Body of pancreas (tissue), 4 donors: ENCODE measurements around the gene WNK1.

ENCODE experiments used
- CTCF ChIP-seq, 7 experiments: fragments of 450-650 bp in 4 of 7; fragments of 200-600 bp in 3 of 7; sonication (generic) in 3 of 7; IDR thresholded peaks; one replicate each; pipeline ENCODE4 v1.5.1; 2016 to 2019; ENCODE audit warnings: antibody characterized with exemption in 7 of 7
- POLR2A ChIP-seq, 3 donors: fragments of 450-650 bp; IDR thresholded peaks; one replicate each; pipeline ENCODE4 v1.6.1; 2016; ENCODE audit warnings: antibody characterized with exemption in 3 of 3, mild to moderate bottlenecking in 2 of 3

DNA sequence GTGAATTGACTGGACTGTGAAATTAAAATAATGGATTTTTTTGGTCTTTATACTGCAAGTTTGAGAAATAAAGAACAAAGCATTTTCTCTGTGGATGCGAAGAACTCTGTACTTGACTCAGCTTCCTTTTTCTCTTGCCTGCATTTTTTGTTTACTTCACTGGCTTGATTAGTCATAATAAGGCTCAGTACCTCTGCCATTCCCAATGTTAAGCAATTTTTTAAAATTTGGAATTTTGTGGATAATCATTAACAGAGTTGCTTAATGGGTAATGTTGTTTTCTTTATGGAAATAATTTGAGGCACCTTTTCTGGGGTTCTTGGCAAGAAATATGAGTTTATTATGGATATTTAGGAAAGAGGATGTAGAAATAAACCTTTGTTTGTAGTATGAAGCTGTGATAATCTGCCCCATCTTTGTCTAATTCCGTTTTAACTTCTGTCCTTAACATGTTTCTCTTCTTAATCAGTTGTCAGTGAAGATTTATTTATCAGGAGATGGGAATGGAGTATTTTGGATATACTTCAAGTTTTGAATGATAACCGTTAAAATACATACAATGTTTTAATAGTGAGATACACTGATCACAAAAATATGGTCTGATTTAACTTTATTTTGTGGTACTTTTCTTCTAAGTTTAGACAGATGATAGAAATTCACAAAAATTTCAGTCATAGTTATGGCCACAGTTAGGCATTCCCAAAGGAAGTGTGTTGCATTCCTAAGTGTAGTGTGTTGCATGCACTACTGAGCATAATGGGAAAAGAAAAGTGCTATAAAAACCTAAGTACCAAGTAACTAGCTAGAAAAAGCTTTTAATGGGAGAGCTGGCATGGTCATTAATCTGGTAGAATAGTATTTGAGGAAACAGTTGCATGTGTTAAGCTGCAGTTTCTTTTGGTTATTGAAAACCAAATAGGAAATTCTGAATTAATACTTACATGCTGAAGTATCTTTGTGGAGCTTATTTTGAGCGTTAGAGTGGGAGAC lies 27.7 kb downstream of the WNK1 start:
- TF ChIP-seq POLR2A (IDR thresholded peaks at IDR 0.05), result no peak
- TF ChIP-seq CTCF (IDR thresholded peaks at IDR 0.05), result no peak
